NCI-H460 (cell line): Measurements from ENCODE around the gene CCT3. TPM values are rescaled to one million over a fixed set of nuclear protein-coding genes. Genes with fewer than 3 reads are reported as not detected.
"Not testable (repeated sequence)": the region's sequence is repeated elsewhere in the genome, so short reads cannot be mapped to it uniquely, and the experiment has no call there.

Experiments
- DNase-seq: peaks from one replicate; pipeline ENCODE4 v3.0.0-alpha.2; 2016; ENCODE audit warnings: low read depth; ENCODE audit errors: extremely low read depth
- polyA plus RNA-seq: library from polyadenylated mRNA; depleted of rRNA; stranded (reverse); fragments of >200 nt; gene quantifications from 2 replicates; pipeline ENCODE4 v1.2.3, GENCODE V29; 2014; cell fraction: nucleus; rRNA removed
- total RNA-seq: library from RNA; depleted of rRNA; stranded (reverse); fragments of >200 nt; shearing (Covaris generic); gene quantifications from 2 replicates; pipeline ENCODE4 v1.2.3, GENCODE V29; 2014; rRNA removed

CCT3 gene
- 507 and 571 TPM in 2 replicates for total RNA-seq
- 773 and 1,008 TPM in 2 replicates for polyA plus RNA-seq

GRCh38 chr1:156338180-156338976, at the start of gene CCT3, which contains the start of gene TSACC:
Gene CCT3, minus strand, starts transcription at chr1:156338292. Its CDS starts 108 bp downstream, at chr1:156338184.
Gene TSACC, plus strand, starts transcription at chr1:156338526. Its CDS starts 1,232 bp downstream, at chr1:156339758.
- peak; percentile 100 for DNase-seq

GRCh38 chr1:156387870-156388173, 49.7 kb upstream of the CCT3 start:
- no peak for DNase-seq

GRCh38 chr1:156386949-156387869, 49.1 kb upstream of the CCT3 start:
- no peak for DNase-seq

GRCh38 chr1:156386134-156386901, 48.2 kb upstream of the CCT3 start:
- DNase-seq, result no peak

- peak; percentile 68 for DNase-seq
These were observed 47.5 kb upstream of the CCT3 start for GRCh38 chr1:156385534-156386031.

GRCh38 chr1:156384658-156385057, 46.6 kb upstream of the CCT3 start:
- no peak for DNase-seq

- DNase-seq, result no peak
These were observed 45.9 kb upstream of the CCT3 start for GRCh38 chr1:156384007-156384406.

- peak; percentile 79 for DNase-seq
These were observed 44.9 kb upstream of the CCT3 start for GRCh38 chr1:156383023-156383422.

GRCh38 chr1:156382561-156382960, 44.5 kb upstream of the CCT3 start:
- no peak for DNase-seq

- peak; percentile 36 for DNase-seq
These were observed 41.5 kb upstream of the CCT3 start for GRCh38 chr1:156379420-156380165.

GRCh38 chr1:156378557-156378956, 40.5 kb upstream of the CCT3 start:
- no peak for DNase-seq

GRCh38 chr1:156376958-156377919, 39.1 kb upstream of the CCT3 start:
- no peak for DNase-seq

GRCh38 chr1:156376146-156376545, 38.1 kb upstream of the CCT3 start:
- no peak for DNase-seq

- no peak for DNase-seq
These were observed 35.5 kb upstream of the CCT3 start for GRCh38 chr1:156373546-156373945.

GRCh38 chr1:156372876-156373275, 34.8 kb upstream of the CCT3 start:
- DNase-seq, result no peak

GRCh38 chr1:156372265-156372586, 34.1 kb upstream of the CCT3 start:
- no peak for DNase-seq

- no peak for DNase-seq
These were observed 33.6 kb upstream of the CCT3 start for GRCh38 chr1:156371553-156372264.

GRCh38 chr1:156369685-156370286, 31.7 kb upstream of the CCT3 start:
- not testable (repeated sequence) for DNase-seq
